ENCODE data around the gene ERBB2. TPM values are rescaled to one million over a fixed set of nuclear protein-coding genes. Genes with fewer than 3 reads are reported as not detected.

The ERBB2 gene
- total RNA-seq, 4 donors from 2014 or later, result 175 to 439 (median 234) TPM

GRCh38 chr17:39726617-39727016, 26.8 kb downstream of the ERBB2 start:
- 96% methylated on average over 9 of the region's 9 CpGs; no CpG with 5 or more reads in 1 of the 2 donors for WGBS, 2 donors (ENCODE audit: low coverage in 1 of 2)
- Histone ChIP-seq H3K9me3 (no peaks in the 10 kb centered on the region), H3K27ac (no peak overlapping the region), H3K36me3 (peaks cover 0 to 25% (median 0%) of the 10 kb centered on the region in 4 donors), H3K4me1 (peaks cover 8 to 14% (median 11%) of the 10 kb centered on the region in 4 donors), H3K4me3 (no peak overlapping the region), H3K27me3 (no peaks in the 10 kb centered on the region)
- in situ Hi-C loops (cut with MboI; ENCODE audit: low pct_ligation_motif_present in 1 of 4, low pct_unique_long_range_greater_than_20kb in 1 of 4, low sequenced_read_pairs in 3 of 4) (loop anchor here in 1 of 4 donors (25.0 kb wide), 1 partner anchor 89 kb away; the partner anchor contains the start of genes PPP1R1B and STARD3), intact Hi-C loops (cut with DNase I; ENCODE audit: low total_unique reads) (no loop called here)
- DNase-seq, result no peak
- no peak for TF ChIP-seq CTCF (IDR thresholded peaks at IDR 0.05)
- no peak for TF ChIP-seq POLR2A (IDR thresholded peaks at IDR 0.05)
- no peak for TF ChIP-seq POLR2AphosphoS5 (IDR thresholded peaks at IDR 0.05)
- no peak for TF ChIP-seq EP300 (IDR thresholded peaks at IDR 0.05; ENCODE audit: low read depth)

DNA sequence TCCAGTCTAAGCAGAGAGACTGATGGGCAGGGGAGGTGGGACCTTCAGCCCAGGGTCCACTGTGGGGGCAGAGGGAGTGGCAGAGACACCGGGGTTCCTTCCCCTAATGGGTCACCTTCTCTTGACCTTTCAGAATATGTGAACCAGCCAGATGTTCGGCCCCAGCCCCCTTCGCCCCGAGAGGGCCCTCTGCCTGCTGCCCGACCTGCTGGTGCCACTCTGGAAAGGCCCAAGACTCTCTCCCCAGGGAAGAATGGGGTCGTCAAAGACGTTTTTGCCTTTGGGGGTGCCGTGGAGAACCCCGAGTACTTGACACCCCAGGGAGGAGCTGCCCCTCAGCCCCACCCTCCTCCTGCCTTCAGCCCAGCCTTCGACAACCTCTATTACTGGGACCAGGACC, 27.7 kb downstream of the ERBB2 start:
- DNase-seq, result no peak
- intact Hi-C loops (cut with DNase I; ENCODE audit: low total_unique reads) (no loop called here), in situ Hi-C loops (cut with MboI; ENCODE audit: low pct_ligation_motif_present in 1 of 4, low pct_unique_long_range_greater_than_20kb in 1 of 4, low sequenced_read_pairs in 3 of 4) (loop anchor here in 1 of 4 donors (25.0 kb wide), 1 partner anchor 90 kb away; the partner anchor contains the start of genes PPP1R1B and STARD3)
- no peaks in the 10 kb centered on the region for H3K9me3 ChIP-seq
- no peaks in the 10 kb centered on the region for H3K27me3 ChIP-seq
- H3K4me1 ChIP-seq, result peaks cover 8 to 14% (median 11%) of the 10 kb centered on the region in 4 donors
- no peak overlapping the region for H3K4me3 ChIP-seq
- no peak overlapping the region for H3K27ac ChIP-seq
- H3K36me3 ChIP-seq, result peaks cover 0 to 25% (median 0%) of the 10 kb centered on the region in 4 donors
- TF ChIP-seq CTCF (IDR thresholded peaks at IDR 0.05) (no peak), POLR2A (IDR thresholded peaks at IDR 0.05) (no peak), EP300 (IDR thresholded peaks at IDR 0.05; ENCODE audit: low read depth) (no peak), POLR2AphosphoS5 (IDR thresholded peaks at IDR 0.05) (no peak)
- 75% methylated on average over 10 of the region's 10 CpGs; no CpG with 5 or more reads in 1 of the 2 donors for WGBS, 2 donors (ENCODE audit: low coverage in 1 of 2)

- Histone ChIP-seq H3K9me3 (no peaks in the 10 kb centered on the region), H3K4me3 (peak overlapping the region; percentile 69 to 90 (median 82)), H3K36me3 (peaks cover 0 to 25% (median 0%) of the 10 kb centered on the region in 4 donors), H3K27ac (peak overlapping the region; percentile 86 to 95 (median 91)), H3K4me1 (peaks cover 8 to 13% (median 10%) of the 10 kb centered on the region in 4 donors), H3K27me3 (no peaks in the 10 kb centered on the region)
- 68 to 80% methylated on average over 1 to 6 of the region's 6 CpGs for WGBS, 2 donors (ENCODE audit: low coverage in 1 of 2)
- intact Hi-C loops (cut with DNase I; ENCODE audit: low total_unique reads) (no loop called here), in situ Hi-C loops (cut with MboI; ENCODE audit: low pct_ligation_motif_present in 1 of 4, low pct_unique_long_range_greater_than_20kb in 1 of 4, low sequenced_read_pairs in 3 of 4) (loop anchor here in 1 of 4 donors (25.0 kb wide), 1 partner anchor 92 kb away; the partner anchor contains the start of genes PPP1R1B and STARD3)
- TF ChIP-seq POLR2AphosphoS5 (IDR thresholded peaks at IDR 0.05) (no peak), CTCF (IDR thresholded peaks at IDR 0.05) (no peak), POLR2A (IDR thresholded peaks at IDR 0.05) (no peak), EP300 (IDR thresholded peaks at IDR 0.05; ENCODE audit: low read depth) (no peak)
- DNase-seq, result no peak
Observed at GRCh38 chr17:39729280-39729851, 29.5 kb downstream of the ERBB2 start.

- Histone ChIP-seq H3K27me3 (no peaks in the 10 kb centered on the region), H3K4me1 (peaks cover 8 to 13% (median 10%) of the 10 kb centered on the region in 4 donors), H3K36me3 (peaks cover 0 to 17% (median 0%) of the 10 kb centered on the region in 4 donors), H3K27ac (peak within 1 kb of the TSS; percentile 86 to 95 (median 91)), H3K4me3 (peak within 1 kb of the TSS; percentile 69 to 90 (median 82)), H3K9me3 (no peaks in the 10 kb centered on the region)
- DNase-seq, result peak; percentile 95
- intact Hi-C loops (cut with DNase I; ENCODE audit: low total_unique reads), result no loop called here
- 0 to 1% methylated on average over 1 to 45 of the region's 65 CpGs for WGBS, 2 donors (ENCODE audit: low coverage in 1 of 2)
- TF ChIP-seq POLR2A (IDR thresholded peaks at IDR 0.05) (peak; percentile 91), CTCF (IDR thresholded peaks at IDR 0.05) (peak; percentile 86 to 97 (median 93)), POLR2AphosphoS5 (IDR thresholded peaks at IDR 0.05) (peak; percentile 88 to 98 (median 96)), EP300 (IDR thresholded peaks at IDR 0.05; ENCODE audit: low read depth) (peak; percentile 57)
- in situ Hi-C loops (cut with MboI; ENCODE audit: low pct_ligation_motif_present in 1 of 4, low pct_unique_long_range_greater_than_20kb in 1 of 4, low sequenced_read_pairs in 3 of 4), result loop anchor here in 1 of 4 donors (25.0 kb wide), 1 partner anchor 93 kb away; the partner anchor contains the start of genes PPP1R1B and STARD3
Observed at GRCh38 chr17:39730095-39730921, 30.4 kb downstream of the ERBB2 start, which contains the start of gene MIEN1. Gene MIEN1 (minus strand): TSS chr17:39730532. CDS start chr17:39730495, 37 bp downstream.

All from transverse colon (tissue), 4 donors.